GM21360 (cell line): ENCODE results near the gene NAMPT.
"Not testable (repeated sequence)": the region's sequence is repeated elsewhere in the genome, so short reads cannot be mapped to it uniquely, and the experiment has no call there.

Source experiments
- ATAC-seq: cut with Tn5 transposase; IDR thresholded peaks from one replicate; pipeline ENCODE4 v1.9.1; 2021; ENCODE audit warnings: mild to moderate bottlenecking, moderate library complexity; ENCODE audit not compliant: unreplicated experiment

NAMPT gene

DNA sequence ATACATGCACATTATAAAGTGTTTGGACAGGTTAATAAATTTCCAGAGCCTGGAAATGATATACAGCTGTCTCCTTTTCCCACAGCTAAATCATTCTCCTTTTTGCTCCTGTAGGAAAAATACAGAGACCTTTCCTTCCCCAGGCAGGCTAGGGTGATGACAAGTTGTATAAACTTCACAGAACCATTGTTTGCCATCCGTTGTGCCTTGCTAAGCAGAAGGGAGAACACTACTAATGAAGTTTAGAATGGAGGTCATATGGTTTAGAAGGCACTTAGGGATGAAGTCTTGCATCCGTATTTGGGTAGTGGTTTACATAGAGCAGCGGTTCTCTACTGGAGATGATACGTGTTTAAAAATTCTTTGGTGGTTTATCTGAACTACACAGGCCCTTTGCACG lies 46.0 kb downstream of the NAMPT start:
- ATAC-seq = no peak

- ATAC-seq = no peak
These were observed 48.7 kb downstream of the NAMPT start for GRCh38 chr7:106236065-106236464.

GRCh38 chr7:106234425-106234824 lies 50.4 kb downstream of the NAMPT start:
- no peak for ATAC-seq

- no peak for ATAC-seq
These were observed 52.8 kb downstream of the NAMPT start for GRCh38 chr7:106231856-106232490.

GRCh38 chr7:106225856-106226255 lies 58.9 kb downstream of the NAMPT start:
- no peak for ATAC-seq

- ATAC-seq = no peak
These were observed 60.0 kb downstream of the NAMPT start for GRCh38 chr7:106224797-106225196.

- ATAC-seq = no peak
These were observed 61.6 kb downstream of the NAMPT start for GRCh38 chr7:106223156-106223555.

DNA sequence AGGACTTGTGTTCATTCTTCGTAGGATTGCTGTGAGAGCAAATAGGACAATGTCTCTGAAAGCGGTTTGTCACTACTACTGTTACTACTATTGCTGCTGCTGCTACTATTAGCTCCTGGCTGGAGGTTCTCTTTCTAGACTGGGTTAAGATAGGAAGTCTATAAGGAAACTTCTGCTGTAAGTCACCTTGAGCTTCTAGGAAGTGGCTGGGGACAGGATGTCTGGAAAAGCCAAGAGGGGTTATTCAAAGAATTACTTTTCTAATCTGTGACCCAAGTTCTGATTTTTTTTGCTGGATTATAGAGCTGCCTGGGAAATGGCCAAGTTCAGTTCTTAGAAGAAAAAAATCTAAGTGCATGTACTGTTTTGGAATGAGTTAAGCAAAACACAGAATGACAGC lies 62.2 kb downstream of the NAMPT start:
- ATAC-seq = no peak

GRCh38 chr7:106220307-106220706 lies 64.5 kb downstream of the NAMPT start:
- no peak for ATAC-seq

DNA sequence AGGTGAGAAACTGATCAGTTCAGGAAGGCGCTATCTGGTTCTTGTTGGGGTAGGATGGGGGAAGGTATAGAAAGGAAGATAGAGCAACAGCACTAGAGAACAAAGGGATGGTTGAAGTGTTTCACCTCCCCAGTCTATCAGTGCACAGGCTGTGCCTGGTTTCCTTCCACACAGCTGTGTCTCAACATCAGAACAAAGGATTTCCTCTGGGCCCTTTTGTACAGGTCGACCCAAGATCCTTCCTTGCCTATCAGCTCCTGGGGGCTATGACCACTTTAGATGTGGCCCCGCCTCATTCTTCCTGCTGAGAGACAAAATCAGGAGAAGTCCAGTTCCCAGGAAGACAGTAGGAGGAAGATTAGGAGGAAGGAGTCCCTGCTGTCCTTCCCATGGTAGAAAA lies 65.6 kb downstream of the NAMPT start:
- ATAC-seq = no peak

- no peak for ATAC-seq
These were observed 66.2 kb downstream of the NAMPT start for GRCh38 chr7:106218546-106218945.

GRCh38 chr7:106216923-106217542 lies 67.8 kb downstream of the NAMPT start:
- no peak for ATAC-seq

DNA sequence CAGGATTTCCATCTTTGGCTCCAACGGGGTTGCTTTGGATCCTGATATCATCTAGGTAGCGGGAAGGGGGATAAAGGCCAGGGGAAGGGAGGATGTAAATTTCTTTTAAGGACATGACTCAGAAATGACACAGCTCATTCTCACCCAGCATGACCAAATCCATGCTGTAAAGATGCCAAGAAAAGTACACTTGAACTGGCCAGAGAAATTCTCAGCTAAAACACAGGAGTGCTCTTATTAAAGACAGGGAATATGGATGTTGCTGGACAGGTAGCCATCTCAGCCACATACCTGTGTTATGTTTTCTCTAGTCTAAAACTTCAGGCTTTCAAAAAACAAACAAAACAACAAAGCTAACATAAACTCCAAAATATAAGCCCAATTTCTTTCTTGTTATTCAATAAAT lies 68.3 kb downstream of the NAMPT start:
- no peak for ATAC-seq

DNA sequence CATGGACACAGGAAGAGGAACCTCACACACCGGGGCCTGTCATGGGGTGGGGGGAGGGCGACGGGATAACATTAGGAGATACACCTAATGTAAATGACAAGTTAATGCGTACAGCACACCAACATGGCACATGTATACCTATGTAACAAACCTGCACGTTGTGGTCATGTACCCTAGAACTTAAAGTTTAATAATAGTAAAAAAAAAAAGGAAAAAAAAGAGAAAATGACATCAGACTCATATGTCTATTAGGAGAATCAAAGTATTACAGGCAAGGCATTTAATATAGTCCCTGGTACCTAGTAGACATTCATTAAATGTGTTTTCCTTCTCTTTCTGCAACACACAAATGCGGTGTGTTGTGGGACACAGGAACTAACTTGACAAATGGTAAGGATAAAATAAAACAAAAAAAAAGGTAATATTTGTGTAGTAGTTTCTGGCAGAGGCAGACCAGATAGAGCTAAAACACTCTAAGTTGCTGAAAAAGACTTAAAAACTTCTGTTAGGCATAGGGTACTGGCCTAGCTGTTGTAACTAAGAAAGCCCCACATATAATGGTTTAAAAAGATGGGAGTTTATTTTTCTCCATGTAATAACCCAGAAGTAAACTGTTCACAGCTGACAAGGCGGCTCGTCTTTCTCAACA lies 68.8 kb downstream of the NAMPT start:
- ATAC-seq = no peak

DNA sequence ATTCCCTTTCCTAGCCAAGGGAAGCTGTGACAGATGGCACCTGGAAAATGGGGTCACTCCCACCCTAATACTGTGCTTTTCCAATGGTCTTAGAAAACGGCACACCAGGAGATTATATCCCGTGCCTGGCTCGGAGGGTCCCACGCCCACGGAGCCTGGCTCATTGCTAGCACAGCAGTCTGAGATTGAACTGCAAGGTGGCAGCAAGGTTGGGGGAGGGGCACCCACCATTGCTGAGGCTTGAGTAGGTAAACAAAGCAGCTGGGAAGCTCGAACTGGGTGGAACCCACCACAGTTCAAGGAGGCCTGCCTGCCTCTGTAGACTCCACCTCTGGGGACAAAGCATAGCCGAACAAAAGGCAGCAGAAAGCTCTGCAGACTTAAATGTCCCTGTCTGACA lies 75.8 kb downstream of the NAMPT start:
- ATAC-seq = not testable (repeated sequence)

DNA sequence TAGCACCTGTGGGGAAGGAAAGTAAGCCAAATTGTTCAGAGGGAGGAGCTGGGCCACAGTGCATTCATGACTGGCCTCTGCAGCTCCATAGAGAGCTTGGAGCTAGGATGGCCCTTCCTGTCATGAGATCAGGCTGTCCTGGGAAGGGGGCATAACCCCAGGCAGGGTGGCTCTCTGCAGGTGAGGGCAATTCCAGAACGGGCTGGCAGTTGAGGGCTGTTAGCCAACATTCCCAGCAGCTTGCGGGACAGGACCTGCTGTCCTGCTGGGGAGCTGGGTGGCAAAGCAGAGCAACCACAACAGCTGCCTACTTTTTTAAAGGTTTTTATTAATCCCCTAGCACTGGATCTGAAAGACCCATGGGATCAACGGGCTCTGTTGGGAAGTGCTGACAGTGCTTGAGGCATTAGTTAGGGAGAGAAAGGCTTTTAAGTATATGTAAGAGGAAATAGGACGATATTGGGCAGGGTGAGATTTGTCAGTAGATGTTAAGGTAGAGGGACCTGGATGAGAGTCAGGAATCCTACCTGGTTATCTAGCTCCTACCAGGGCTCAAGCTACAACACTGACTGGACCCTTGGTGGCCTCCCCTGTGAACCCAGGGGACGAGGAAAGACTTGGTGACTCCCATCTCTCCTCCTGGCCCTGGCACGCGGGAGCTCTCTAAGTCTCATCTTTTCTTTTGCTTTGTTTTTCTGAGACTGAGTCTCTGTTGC lies 77.8 kb downstream of the NAMPT start:
- no peak for ATAC-seq

DNA sequence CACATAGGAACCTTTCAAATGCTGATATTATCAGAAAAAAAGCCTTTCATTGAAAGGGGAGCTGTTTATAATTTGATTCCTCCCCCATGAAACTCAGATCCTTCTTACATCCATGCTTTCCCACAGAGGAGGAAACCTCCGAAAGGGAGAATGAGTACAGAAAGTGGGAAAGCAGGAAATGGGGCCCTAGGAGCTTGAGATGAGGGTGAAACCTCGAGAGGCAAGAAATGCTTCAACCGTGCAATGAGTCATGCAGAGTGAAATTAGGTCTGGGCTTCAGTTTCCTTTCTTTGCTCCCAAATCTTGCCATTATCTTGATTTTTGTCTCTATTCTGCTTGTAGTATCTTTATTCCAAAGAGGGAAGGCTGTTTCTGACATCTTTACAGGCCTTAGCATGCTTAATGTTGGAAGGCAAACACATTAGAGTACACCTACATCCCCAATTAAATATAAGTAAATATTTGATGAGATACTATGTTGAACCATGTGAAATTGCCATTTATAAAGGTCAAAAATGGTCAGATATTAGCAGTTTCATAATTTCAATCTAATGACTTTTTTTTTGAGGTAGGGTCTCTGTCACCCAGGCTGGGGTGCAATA lies 79.1 kb downstream of the NAMPT start:
- no peak for ATAC-seq

DNA sequence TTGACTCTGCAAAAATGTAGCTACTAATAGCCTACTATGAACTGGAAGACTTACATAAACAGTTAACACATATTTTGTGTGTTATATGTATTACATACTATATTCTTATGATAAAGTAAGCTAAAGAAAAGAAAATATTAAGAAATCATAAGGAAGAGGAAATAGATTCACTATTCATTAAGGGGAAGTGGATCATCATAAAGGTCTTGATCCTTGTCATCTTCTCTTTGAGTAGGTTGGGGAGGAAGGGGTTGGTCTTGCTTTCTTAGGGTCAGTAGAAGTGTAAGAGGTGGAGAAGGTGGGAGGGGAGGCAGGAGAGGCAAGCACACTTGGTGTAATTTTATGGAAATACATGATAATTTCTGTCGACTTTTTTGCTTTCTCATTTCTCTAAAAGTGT lies 81.3 kb downstream of the NAMPT start:
- no peak for ATAC-seq

- ATAC-seq = no peak
These were observed 83.6 kb downstream of the NAMPT start for GRCh38 chr7:106201164-106201563.

GRCh38 chr7:106199813-106200364 lies 84.9 kb downstream of the NAMPT start:
- ATAC-seq = no peak

GRCh38 chr7:106199024-106199423 lies 85.8 kb downstream of the NAMPT start:
- ATAC-seq = no peak
